H1 (cell line): ENCODE measurements around the gene SIRPB1. TPM values are rescaled to one million over a fixed set of nuclear protein-coding genes. Genes with fewer than 3 reads are reported as not detected.

Experiments used
- CTCF ChIA-PET: fragments of 300-600 bp; sonication (Branson Sonifier 250); formaldehyde crosslinking; loops from one replicate; lab custom pipeline; 2021; ENCODE audit not compliant: partially characterized antibody; lab: Charles Lee
- POLR2A ChIA-PET: fragments of 300-600 bp; sonication (Branson Sonifier 250); formaldehyde crosslinking; loops from one replicate; lab custom pipeline; 2021; ENCODE audit warnings: inconsistent platforms; ENCODE audit not compliant: partially characterized antibody; lab: Charles Lee
- DNase-seq, 2 experiments: peaks; one replicate each; pipeline versions ENCODE4 v3.0.0 to v3.0.0-alpha.2; 2010 to 2022; ENCODE audit warnings: low spot score in 2 of 2, low read depth in 1 of 2, mixed read lengths in 1 of 2
- FAIRE-seq: peaks from 2 replicates; lab custom pipeline; 2011; peaks lifted over from hg19 to GRCh38; lab: Jason Lieb, UNC
- H2AFZ ChIP-seq: 2 replicates; pipeline ENCODE4 v1.8.1; 2012; ENCODE audit warnings: low read length, inconsistent platforms
- H2AK5ac ChIP-seq: 2 replicates; pipeline ENCODE4 v1.6.1; 2013; ENCODE audit warnings: low read depth, low read length
- H2BK120ac ChIP-seq: replicated peaks from 2 replicates; pipeline ENCODE3; 2013; ENCODE audit warnings: low read depth, low read length, inconsistent platforms
- H2BK12ac ChIP-seq: 2 replicates; pipeline ENCODE4 v1.6.1; 2013; ENCODE audit warnings: low read depth, low read length
- H2BK15ac ChIP-seq: 2 replicates; pipeline ENCODE4 v1.6.1; 2013; ENCODE audit warnings: low read length
- H2BK20ac ChIP-seq: 2 replicates; pipeline ENCODE4 v1.6.1; 2013; ENCODE audit warnings: low read length
- H2BK5ac ChIP-seq: 2 replicates; pipeline ENCODE4 v1.6.1; 2013; ENCODE audit warnings: low read depth, low read length
- H3K14ac ChIP-seq: 2 replicates; pipeline ENCODE4 v1.6.1; 2013; ENCODE audit warnings: inconsistent platforms; ENCODE audit not compliant: insufficient read length
- H3K18ac ChIP-seq: 2 replicates; pipeline ENCODE4 v1.6.1; 2013; ENCODE audit warnings: low read length; ENCODE audit errors: extremely low read depth
- H3K23ac ChIP-seq: 2 replicates; pipeline ENCODE4 v1.6.1; 2013; ENCODE audit warnings: inconsistent platforms; ENCODE audit not compliant: insufficient read length
- H3K23me2 ChIP-seq: 2 replicates; pipeline ENCODE4 v1.6.1; 2013; ENCODE audit warnings: low read depth, low read length
- H3K27ac ChIP-seq: 2 replicates; pipeline ENCODE4 v1.6.1; 2011; ENCODE audit warnings: low read depth, low read length, inconsistent platforms
- H3K27me3 ChIP-seq, 4 experiments: replicated peaks in 1 of 4; 1 replicate in 1 of 4; 2 replicates in 3 of 4; pipeline versions ENCODE4 v1.6.1 to v1.8.1; 2011 to 2013; ENCODE audit warnings: low read length in 3 of 4, mild to moderate bottlenecking in 3 of 4, inconsistent platforms in 2 of 4, mixed read lengths in 2 of 4, moderate library complexity in 1 of 4; ENCODE audit not compliant: control insufficient read depth in 3 of 4, insufficient read depth in 3 of 4; ENCODE audit errors: extremely low read depth in 1 of 4
- H3K36me3 ChIP-seq, 4 experiments: 2 replicates each; pipeline versions ENCODE4 v1.6.1 to v1.8.1; 2011 to 2013; ENCODE audit warnings: mild to moderate bottlenecking in 4 of 4, low read length in 3 of 4, moderate library complexity in 2 of 4, control low read depth in 1 of 4, inconsistent platforms in 1 of 4; ENCODE audit not compliant: insufficient read depth in 4 of 4, control insufficient read depth in 2 of 4
- H3K4ac ChIP-seq: replicated peaks from 2 replicates; pipeline ENCODE3; 2013; ENCODE audit warnings: low read length, low read depth, mixed read lengths, inconsistent platforms; ENCODE audit not compliant: insufficient read length
- H3K4me1 ChIP-seq, 4 experiments: replicated peaks in 1 of 4; 1 replicate in 1 of 4; 2 replicates in 3 of 4; pipeline versions ENCODE4 v1.6.1 to v1.8.1; 2011 to 2013; ENCODE audit warnings: low read length in 3 of 4, inconsistent platforms in 2 of 4, mixed read lengths in 1 of 4; ENCODE audit not compliant: insufficient read depth in 4 of 4, control insufficient read depth in 3 of 4
- H3K4me2 ChIP-seq, 2 experiments: 2 replicates each; pipeline versions ENCODE4 v1.6.1 to v1.8.1; 2011 to 2013; ENCODE audit warnings: low read depth in 2 of 2, low read length in 2 of 2, control low read depth in 1 of 2, inconsistent platforms in 1 of 2, mild to moderate bottlenecking in 1 of 2; ENCODE audit not compliant: insufficient read depth in 1 of 2
- H3K4me3 ChIP-seq, 4 experiments: fragments of 200-600, 300-600 bp in 1 of 4; sonication (generic), shearing (Covaris generic), sonication (Bioruptor Twin) in 1 of 4; 2 replicates each; pipeline versions ENCODE4 v1.5.1 to v1.8.1; 2011 to 2016; ENCODE audit warnings: low read length in 4 of 4, low read depth in 3 of 4, control low read depth in 2 of 4, inconsistent platforms in 2 of 4, mild to moderate bottlenecking in 2 of 4, mixed read lengths in 1 of 4, moderate library complexity in 1 of 4; ENCODE audit not compliant: insufficient read depth in 2 of 4; ENCODE audit errors: extremely low read depth in 1 of 4
- H3K56ac ChIP-seq: replicated peaks from 2 replicates; pipeline ENCODE3; 2013; ENCODE audit warnings: low read depth, mild to moderate bottlenecking, mixed read lengths, low read length, inconsistent platforms; ENCODE audit not compliant: insufficient read length
- H3K79me1 ChIP-seq: 2 replicates; pipeline ENCODE4 v1.6.1; 2013; ENCODE audit warnings: low read depth, low read length, control low read depth
- H3K79me2 ChIP-seq, 2 experiments: 2 replicates each; pipeline versions ENCODE4 v1.6.1 to v1.8.1; 2012 to 2013; ENCODE audit warnings: low read length in 2 of 2, mild to moderate bottlenecking in 2 of 2, inconsistent platforms in 1 of 2; ENCODE audit not compliant: insufficient read depth in 2 of 2, control insufficient read depth in 1 of 2
- H3K9ac ChIP-seq, 4 experiments: replicated peaks in 1 of 4; 1 replicate in 1 of 4; 2 replicates in 3 of 4; pipeline versions ENCODE4 v1.6.1 to v1.8.1; 2011 to 2013; ENCODE audit warnings: low read depth in 3 of 4, low read length in 3 of 4, control low read depth in 2 of 4, mild to moderate bottlenecking in 2 of 4, moderate library complexity in 2 of 4, inconsistent platforms in 1 of 4; ENCODE audit errors: extremely low read depth in 1 of 4
- H3K9me3 ChIP-seq, 2 experiments: 2 replicates each; pipeline versions ENCODE4 v1.6.1 to v1.8.1; 2012 to 2013; ENCODE audit warnings: mild to moderate bottlenecking in 2 of 2, moderate library complexity in 2 of 2, control low read depth in 1 of 2, inconsistent platforms in 1 of 2, low read depth in 1 of 2, low read length in 1 of 2, mixed read lengths in 1 of 2; ENCODE audit not compliant: insufficient read depth in 2 of 2
- H4K20me1 ChIP-seq, 2 experiments: replicated peaks in 1 of 2; 2 replicates each; pipeline versions ENCODE3 to v1.8.1; 2011 to 2013; ENCODE audit warnings: inconsistent platforms in 2 of 2, low read length in 2 of 2, mild to moderate bottlenecking in 1 of 2; ENCODE audit not compliant: insufficient read depth in 2 of 2, control insufficient read depth in 1 of 2
- H4K5ac ChIP-seq: 2 replicates; pipeline ENCODE4 v1.6.1; 2013; ENCODE audit warnings: low read length, low read depth, mixed read lengths, inconsistent platforms; ENCODE audit not compliant: insufficient read length
- H4K8ac ChIP-seq: 2 replicates; pipeline ENCODE4 v1.8.0; 2013; ENCODE audit warnings: mild to moderate bottlenecking, moderate library complexity, low read length, inconsistent platforms; ENCODE audit not compliant: insufficient read depth; ENCODE audit errors: extremely low read depth
- H4K91ac ChIP-seq: replicated peaks from 2 replicates; pipeline ENCODE3; 2013; ENCODE audit warnings: low read length, mixed read lengths, inconsistent platforms; ENCODE audit not compliant: insufficient read length
- BRCA1 ChIP-seq: IDR thresholded peaks from 2 replicates; pipeline ENCODE4 v1.6.1; 2012; ENCODE audit warnings: low read depth, low read length, improper control_type of control experiment
- CHD1 ChIP-seq: IDR thresholded peaks from 2 replicates; pipeline ENCODE4 v1.6.1; 2012; ENCODE audit warnings: low read depth, low read length, improper control_type of control experiment
- FOSL1 ChIP-seq: IDR thresholded peaks from 2 replicates; pipeline ENCODE4 v1.6.1; 2011; ENCODE audit warnings: mild to moderate bottlenecking, low read depth, low read length, moderate library complexity; ENCODE audit not compliant: insufficient read depth
- POLR2A ChIP-seq, 2 experiments: IDR thresholded peaks; 1 replicate in 1 of 2; 2 replicates in 1 of 2; pipeline ENCODE4 v1.6.1; 2011; ENCODE audit warnings: low read depth in 2 of 2, low read length in 2 of 2, mild to moderate bottlenecking in 2 of 2; ENCODE audit errors: control extremely low read depth in 1 of 2
- RBBP5 ChIP-seq: IDR thresholded peaks from 2 replicates; pipeline ENCODE4 v1.7.1; 2012; ENCODE audit warnings: low read depth, mild to moderate bottlenecking, inconsistent platforms, low read length, moderate library complexity, borderline replicate concordance
- RXRA ChIP-seq: IDR thresholded peaks from 2 replicates; pipeline ENCODE4 v1.6.1; 2011; ENCODE audit warnings: low read depth, mild to moderate bottlenecking, low read length, moderate library complexity; ENCODE audit not compliant: insufficient read depth
- TBP ChIP-seq: IDR thresholded peaks from 2 replicates; pipeline ENCODE4 v1.6.1; 2011; ENCODE audit warnings: low read depth, low read length, improper control_type of control experiment
- WGBS, 2 experiments: shearing (Covaris generic) in 1 of 2; methylation state at CpG; one replicate each; pipeline versions ENCODE4 v1.1.6 to v1.1.7; 2013 to 2015; ENCODE audit warnings: low lambda C conversion rate in 2 of 2, mixed read lengths in 2 of 2, inconsistent platforms in 1 of 2, low coverage in 1 of 2, missing lambda C conversion rate in 1 of 2; ENCODE audit not compliant: insufficient replicate concordance in 2 of 2, insufficient coverage in 1 of 2, insufficient read length in 1 of 2; ENCODE audit errors: extremely low coverage in 1 of 2, missing lambda C conversion rate in 1 of 2; 5-methylcytosine and 5-hydroxymethylcytosine counted together
- polyA plus RNA-seq, 7 experiments: library from polyadenylated mRNA; depleted of rRNA in 3 of 7; stranded (reverse) in 5 of 7; unstranded in 2 of 7; fragments of >200 nt in 5 of 7; fragments of 200-250 nt in 2 of 7; gene quantifications; 1 replicate in 5 of 7; 2 replicates in 1 of 7; 4 replicates in 1 of 7; pipeline versions ENCODE4 v1.2.1 to v1.2.3, GENCODE V29; 2011 to 2013; ENCODE audit warnings: missing spikeins in 2 of 7, mixed read lengths in 2 of 7
- total RNA-seq: library from RNA; stranded (reverse); fragmentation: NEBNext Ultra II Directional; extraction: Animal tissue kit (Norgen Biotek cat#: 25700); gene quantifications from 2 replicates; pipeline ENCODE4 v1.2.1, GENCODE V29; 2021

The SIRPB1 gene
- total and polyA plus RNA-seq, 2 of the 8 experiments (the other 6 are each of a cell fraction or from before 2014, with no cell fraction given), result 0.14 to 0.99 TPM

DNA sequence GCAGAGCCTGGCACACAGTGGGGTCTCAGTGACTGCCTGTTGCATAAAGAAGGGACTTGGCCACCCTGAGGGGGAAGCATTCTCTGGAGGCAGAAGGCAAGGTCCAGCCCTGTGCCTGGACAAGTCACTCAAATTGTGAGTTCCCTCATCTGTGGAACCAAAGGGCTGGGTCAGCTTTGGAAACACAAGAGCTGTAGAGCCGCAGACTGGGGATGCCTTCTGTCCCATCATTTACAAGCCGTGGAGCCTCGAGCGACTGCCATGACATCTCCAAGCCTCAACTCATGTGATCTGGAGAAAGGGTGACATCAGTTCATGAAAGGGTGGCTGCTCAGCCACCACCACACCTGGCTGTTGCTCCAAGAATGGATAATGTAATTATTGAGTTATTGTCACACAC, 41.9 kb downstream of the SIRPB1 start:
- Histone ChIP-seq H2AK5ac (no peak overlapping the region), H3K56ac (no peak overlapping the region), H3K23me2 (no peaks in the 10 kb centered on the region), H3K36me3 (no peaks in the 10 kb centered on the region), H3K4ac (no peak overlapping the region), H3K18ac (no peak overlapping the region), H3K27ac (no peak overlapping the region), H4K5ac (no peak overlapping the region), H4K8ac (no peak overlapping the region), H3K9ac (no peak overlapping the region), H3K79me2 (no peaks in the 10 kb centered on the region), H2BK5ac (no peak overlapping the region), H2BK20ac (no peak overlapping the region), H3K23ac (no peak overlapping the region), H3K79me1 (no peaks in the 10 kb centered on the region), H2BK15ac (no peak overlapping the region), H3K9me3 (no peaks in the 10 kb centered on the region), H3K4me2 (no peak overlapping the region), H3K14ac (no peak overlapping the region), H2BK12ac (no peak overlapping the region), H3K4me1 (no peaks in the 10 kb centered on the region), H2BK120ac (no peak overlapping the region), H3K27me3 (no peaks in the 10 kb centered on the region), H4K20me1 (no peaks in the 10 kb centered on the region), H4K91ac (no peak overlapping the region), H3K4me3 (no peak overlapping the region), H2AFZ (no peak overlapping the region)
- CTCF ChIA-PET, result interaction anchor here (1.2 kb wide), 1 partner anchor 10 kb away, joined by 3 read pairs; no protein-coding TSS in a partner anchor
- DNase-seq (no peak), FAIRE-seq (no peak)
- no peak for TF ChIP-seq RBBP5
- no peak for TF ChIP-seq CHD1
- no peak for TF ChIP-seq TBP
- no peak for TF ChIP-seq BRCA1
- no peak for TF ChIP-seq POLR2A (IDR thresholded peaks at IDR 0.05; ENCODE audit: control extremely low read depth in 1 of 2, low read depth in 2 of 2, low read length in 2 of 2)
- no peak for TF ChIP-seq FOSL1
- no peak for TF ChIP-seq RXRA
- POLR2A ChIA-PET, result no interaction called here
- 95% methylated on average over 4 of the region's 4 CpGs; no CpG with 5 or more reads in 1 of the 2 experiments for WGBS, 2 experiments
